K562 (cell line): ENCODE results near the gene SLC13A3. TPM values are rescaled to one million over a fixed set of nuclear protein-coding genes. Genes with fewer than 3 reads are reported as not detected.

ENCODE experiments used
- AFF1 ChIP-seq, 2 experiments: fragments of 450-650 bp; IDR thresholded peaks; 2 replicates each; pipeline ENCODE4 v1.6.1; 2018; ENCODE audit warnings: mild to moderate bottlenecking in 2 of 2, low read depth in 1 of 2; ENCODE audit not compliant: partially characterized antibody in 2 of 2
- BCL6 ChIP-seq: fragments of 250-450 bp; sonication (Bioruptor Pico); IDR thresholded peaks from 2 replicates; pipeline ENCODE4 v1.4.0; 2020
- CHD4 ChIP-seq: fragments of 200-600 bp; sonication (generic); IDR thresholded peaks from 3 replicates; pipeline ENCODE4 v1.6.1; 2012; ENCODE audit warnings: low read depth, mild to moderate bottlenecking, mixed read lengths, low read length, inconsistent platforms; ENCODE audit not compliant: insufficient read depth, insufficient replicate concordance, poor library complexity, severe bottlenecking
- MGA ChIP-seq: fragments of 450-650 bp; IDR thresholded peaks from 2 replicates; pipeline ENCODE4 v1.6.1; 2016; ENCODE audit warnings: mild to moderate bottlenecking, moderate library complexity
- NFIX ChIP-seq: fragments of 250-450 bp; sonication (Bioruptor Pico); IDR thresholded peaks from 2 replicates; pipeline ENCODE4 v1.4.0; 2020; ENCODE audit warnings: low read depth, mild to moderate bottlenecking, moderate library complexity
- PHF20 ChIP-seq: fragments of 450-650 bp; IDR thresholded peaks from 2 replicates; pipeline ENCODE4 v1.6.1; 2018; ENCODE audit not compliant: partially characterized antibody
- SP1 ChIP-seq: sonication (generic); formaldehyde crosslinking; IDR thresholded peaks from 2 replicates; pipeline ENCODE4 v1.8.1; 2022; ENCODE audit warnings: mild to moderate bottlenecking, missing genetic modification reagents
- polyA plus RNA-seq, 8 experiments: library from polyadenylated mRNA; depleted of rRNA in 4 of 8; stranded (reverse) in 5 of 8; unstranded in 3 of 8; fragments of >200 nt; fragmentation: Nextera tagmentation in 2 of 8; fragmentation: Illumina TruSeq in 1 of 8; extraction: Ambion mirVana in 2 of 8; extraction: Trizol in 1 of 8; gene quantifications; 2 replicates each; pipeline versions ENCODE4 v1.2.1 to v1.2.3, GENCODE V29; 2011 to 2014; ENCODE audit warnings: inconsistent platforms in 1 of 8, missing spikeins in 1 of 8
- total RNA-seq, 7 experiments: library from RNA; depleted of rRNA in 6 of 7; stranded (reverse); fragments of >200 nt in 6 of 7; fragmentation: Illumina TruSeq in 2 of 7; extraction: Trizol in 2 of 7; gene quantifications; 2 replicates each; pipeline versions ENCODE4 v1.2.1 to v1.2.3, GENCODE V29; 2011 to 2021; ENCODE audit warnings: low replicate concordance in 1 of 7

SLC13A3 gene
- total and polyA plus RNA-seq, 9 of the 15 experiments (the other 6 are each of a cell fraction or from before 2014, with no cell fraction given): 5.5 to 16.4 (median 8.5) TPM

- TF ChIP-seq MGA (peak; percentile 48), AFF1 (IDR thresholded peaks at IDR 0.05; ENCODE audit: low read depth in 1 of 2, partially characterized antibody in 2 of 2) (peak in 1 of 2 experiments; percentile 46), NFIX (CRISPR knock-in tag) (no peak), PHF20 (peak; percentile 63), SP1 (CRISPR knock-in tag) (0 out of 2 replicates have a peak, but pooled peaks have one; percentile 14), CHD4 (peak; percentile 91), BCL6 (CRISPR knock-in tag) (no peak)
These were observed 37.2 kb upstream of the SLC13A3 start (continued) for GRCh38 chr20:46688151-46689081.
